ENCODE results near the gene CRELD1.
"Not testable (repeated sequence)": the region's sequence is repeated elsewhere in the genome, so short reads cannot be mapped to it uniquely, and the experiment has no call there.

CRELD1 gene

DNA sequence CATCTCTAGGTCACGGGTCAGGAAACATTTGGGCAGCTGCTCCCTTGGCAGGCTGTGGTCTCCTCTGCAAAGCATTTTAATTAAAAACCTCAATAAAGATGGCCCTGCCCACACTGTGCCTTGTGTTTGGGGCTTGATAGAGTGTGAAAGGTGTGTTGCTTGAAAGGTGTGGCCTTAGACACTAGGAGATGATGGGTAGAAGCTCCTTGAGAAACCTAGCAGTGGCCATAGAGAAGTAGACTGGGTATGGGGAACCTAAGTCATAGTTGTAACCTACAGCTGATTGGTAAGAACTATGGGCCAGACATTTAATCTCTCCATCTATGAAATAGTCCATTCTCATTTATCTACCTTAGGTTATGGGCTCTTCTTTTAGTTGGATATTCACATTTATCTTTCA is 39.9 kb upstream of the CRELD1 start:
- H3K79me2 ChIP-seq (ENCODE audit: insufficient read depth, low read depth) = peaks cover 21% of the 10 kb centered on the region
- no peak overlapping the region for H3K9ac ChIP-seq
- no peaks in the 10 kb centered on the region for H3K36me3 ChIP-seq (ENCODE audit: insufficient read depth)
- H4K20me1 ChIP-seq (ENCODE audit: insufficient read depth) = no peaks in the 10 kb centered on the region
- no peak overlapping the region for H3K4me2 ChIP-seq
- H3K4me1 ChIP-seq (ENCODE audit: low read depth, poor library complexity, severe bottlenecking) = peaks cover 51% of the 10 kb centered on the region
- H2AFZ ChIP-seq (ENCODE audit: low read depth) = no peak overlapping the region
- no peak overlapping the region for H3K27ac ChIP-seq
- TF ChIP-seq, protein P1, sequence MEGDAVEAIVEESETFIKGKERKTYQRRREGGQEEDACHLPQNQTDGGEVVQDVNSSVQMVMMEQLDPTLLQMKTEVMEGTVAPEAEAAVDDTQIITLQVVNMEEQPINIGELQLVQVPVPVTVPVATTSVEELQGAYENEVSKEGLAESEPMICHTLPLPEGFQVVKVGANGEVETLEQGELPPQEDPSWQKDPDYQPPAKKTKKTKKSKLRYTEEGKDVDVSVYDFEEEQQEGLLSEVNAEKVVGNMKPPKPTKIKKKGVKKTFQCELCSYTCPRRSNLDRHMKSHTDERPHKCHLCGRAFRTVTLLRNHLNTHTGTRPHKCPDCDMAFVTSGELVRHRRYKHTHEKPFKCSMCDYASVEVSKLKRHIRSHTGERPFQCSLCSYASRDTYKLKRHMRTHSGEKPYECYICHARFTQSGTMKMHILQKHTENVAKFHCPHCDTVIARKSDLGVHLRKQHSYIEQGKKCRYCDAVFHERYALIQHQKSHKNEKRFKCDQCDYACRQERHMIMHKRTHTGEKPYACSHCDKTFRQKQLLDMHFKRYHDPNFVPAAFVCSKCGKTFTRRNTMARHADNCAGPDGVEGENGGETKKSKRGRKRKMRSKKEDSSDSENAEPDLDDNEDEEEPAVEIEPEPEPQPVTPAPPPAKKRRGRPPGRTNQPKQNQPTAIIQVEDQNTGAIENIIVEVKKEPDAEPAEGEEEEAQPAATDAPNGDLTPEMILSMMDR (conservative IDR thresholded peaks at IDR 0.05; ENCODE audit: low read depth, low read length) = no peak
- no peak overlapping the region for H3K4me3 ChIP-seq (IDR thresholded peaks at IDR 0.05; ENCODE audit: insufficient read depth, low read depth, low read length)
- no peaks in the 10 kb centered on the region for H3K27me3 ChIP-seq (ENCODE audit: insufficient read depth, low read depth)

DNA sequence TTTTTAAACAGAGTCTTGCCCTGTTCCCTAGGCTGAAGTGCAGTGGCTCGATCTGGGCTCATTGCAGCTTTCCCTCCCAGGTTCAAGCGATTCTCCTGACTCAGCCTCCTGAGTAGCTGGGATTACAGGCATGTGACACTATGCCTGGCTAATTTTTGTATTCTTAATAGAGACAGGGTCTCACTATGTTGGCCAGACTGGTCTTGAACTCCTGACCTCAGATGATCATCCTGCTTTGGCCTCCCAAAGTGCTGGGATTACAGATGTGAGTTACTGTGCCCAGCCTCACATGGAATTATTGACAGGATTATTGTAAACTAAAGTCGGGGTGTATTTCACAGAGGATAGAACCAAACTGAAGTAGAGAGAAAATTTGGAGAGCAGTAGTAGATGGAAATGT is 37.9 kb upstream of the CRELD1 start:
- H2AFZ ChIP-seq (ENCODE audit: low read depth); H3K27me3 ChIP-seq (ENCODE audit: insufficient read depth, low read depth); H4K20me1 ChIP-seq (ENCODE audit: insufficient read depth); H3K36me3 ChIP-seq (ENCODE audit: insufficient read depth); H3K27ac ChIP-seq; H3K4me3 ChIP-seq (IDR thresholded peaks at IDR 0.05; ENCODE audit: insufficient read depth, low read depth, low read length); H3K9ac ChIP-seq; H3K4me2 ChIP-seq: not testable (repeated sequence)
- Histone ChIP-seq H3K79me2 (ENCODE audit: insufficient read depth, low read depth) (peaks cover 19% of the 10 kb centered on the region), H3K4me1 (ENCODE audit: low read depth, poor library complexity, severe bottlenecking) (peaks cover 48% of the 10 kb centered on the region)

- H3K27me3 ChIP-seq (ENCODE audit: insufficient read depth, low read depth); H2AFZ ChIP-seq (ENCODE audit: low read depth); H3K36me3 ChIP-seq (ENCODE audit: insufficient read depth); H4K20me1 ChIP-seq (ENCODE audit: insufficient read depth); H3K4me3 ChIP-seq (IDR thresholded peaks at IDR 0.05; ENCODE audit: insufficient read depth, low read depth, low read length); H3K9ac ChIP-seq; H3K79me2 ChIP-seq (ENCODE audit: insufficient read depth, low read depth); H3K27ac ChIP-seq: not testable (repeated sequence)
- H3K4me1 ChIP-seq (ENCODE audit: low read depth, poor library complexity, severe bottlenecking) = peaks cover 48% of the 10 kb centered on the region
- H3K4me2 ChIP-seq = peak overlapping the region; percentile 25; the same call in 1 of the 2 replicates
Observed at GRCh38 chr3:9896755-9897407, 36.8 kb upstream of the CRELD1 start.

DNA sequence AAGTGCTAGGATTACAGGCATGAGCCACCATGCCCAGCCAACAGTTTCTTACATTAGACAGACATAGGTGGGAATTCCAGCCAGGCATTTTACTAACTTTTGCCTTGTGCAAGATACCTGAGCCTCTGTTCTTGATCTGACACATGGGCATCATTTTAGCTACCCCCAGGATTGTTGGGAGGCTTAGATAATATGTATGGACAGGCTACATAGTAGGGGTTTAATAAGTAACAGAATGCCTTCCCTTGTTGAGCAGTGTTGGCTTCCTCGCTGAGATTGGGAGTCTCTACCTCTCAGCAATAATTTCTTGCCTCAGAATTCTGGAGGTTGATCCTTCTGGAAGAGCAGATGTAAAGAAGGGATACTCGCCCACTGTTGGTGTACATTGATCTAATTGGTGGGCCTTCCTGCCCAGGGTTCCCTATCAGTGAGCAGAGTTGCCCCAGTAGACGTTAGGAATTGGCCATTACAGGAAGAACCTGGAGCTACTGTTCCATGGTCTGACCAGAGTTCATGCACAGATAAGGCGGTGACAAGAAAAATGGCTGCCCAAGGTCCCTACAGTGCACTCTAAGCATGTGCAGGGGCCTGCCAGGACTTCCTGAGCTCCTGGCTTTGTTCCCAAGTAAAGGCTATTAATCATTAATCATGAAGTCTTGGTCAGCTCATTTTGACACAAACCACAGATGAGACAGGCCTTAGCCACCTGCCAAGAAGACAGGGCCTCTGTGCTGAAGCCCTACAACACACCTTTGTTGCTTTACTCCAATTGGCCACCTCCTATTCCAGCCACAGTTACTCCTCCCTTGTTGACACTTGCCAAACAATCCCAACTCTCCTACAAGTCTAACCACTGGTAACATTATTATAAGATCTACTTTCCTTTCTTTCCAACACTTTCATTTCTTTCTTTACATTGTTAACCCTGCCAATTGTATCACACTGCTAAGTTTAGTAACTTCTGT is 35.9 kb upstream of the CRELD1 start:
- no peak overlapping the region for H3K9ac ChIP-seq
- peak overlapping the region; percentile 25; the same call in 1 of the 2 replicates for H3K4me2 ChIP-seq
- no peaks in the 10 kb centered on the region for H4K20me1 ChIP-seq (ENCODE audit: insufficient read depth)
- H3K4me1 ChIP-seq (ENCODE audit: low read depth, poor library complexity, severe bottlenecking) = peaks cover 48% of the 10 kb centered on the region
- 0 out of 2 replicates have a peak, but pooled peaks cover 4% of the 10 kb centered on the region for H3K79me2 ChIP-seq (ENCODE audit: insufficient read depth, low read depth)
- no peaks in the 10 kb centered on the region for H3K27me3 ChIP-seq (ENCODE audit: insufficient read depth, low read depth)
- no peaks in the 10 kb centered on the region for H3K36me3 ChIP-seq (ENCODE audit: insufficient read depth)
- peak overlapping the region; percentile 22; the same call in 1 of the 2 replicates for H3K27ac ChIP-seq
- TF ChIP-seq, protein P1 (conservative IDR thresholded peaks at IDR 0.05; ENCODE audit: low read depth, low read length) = no peak
- H3K4me3 ChIP-seq (IDR thresholded peaks at IDR 0.05; ENCODE audit: insufficient read depth, low read depth, low read length) = no peak overlapping the region
- no peak overlapping the region for H2AFZ ChIP-seq (ENCODE audit: low read depth)

DNA sequence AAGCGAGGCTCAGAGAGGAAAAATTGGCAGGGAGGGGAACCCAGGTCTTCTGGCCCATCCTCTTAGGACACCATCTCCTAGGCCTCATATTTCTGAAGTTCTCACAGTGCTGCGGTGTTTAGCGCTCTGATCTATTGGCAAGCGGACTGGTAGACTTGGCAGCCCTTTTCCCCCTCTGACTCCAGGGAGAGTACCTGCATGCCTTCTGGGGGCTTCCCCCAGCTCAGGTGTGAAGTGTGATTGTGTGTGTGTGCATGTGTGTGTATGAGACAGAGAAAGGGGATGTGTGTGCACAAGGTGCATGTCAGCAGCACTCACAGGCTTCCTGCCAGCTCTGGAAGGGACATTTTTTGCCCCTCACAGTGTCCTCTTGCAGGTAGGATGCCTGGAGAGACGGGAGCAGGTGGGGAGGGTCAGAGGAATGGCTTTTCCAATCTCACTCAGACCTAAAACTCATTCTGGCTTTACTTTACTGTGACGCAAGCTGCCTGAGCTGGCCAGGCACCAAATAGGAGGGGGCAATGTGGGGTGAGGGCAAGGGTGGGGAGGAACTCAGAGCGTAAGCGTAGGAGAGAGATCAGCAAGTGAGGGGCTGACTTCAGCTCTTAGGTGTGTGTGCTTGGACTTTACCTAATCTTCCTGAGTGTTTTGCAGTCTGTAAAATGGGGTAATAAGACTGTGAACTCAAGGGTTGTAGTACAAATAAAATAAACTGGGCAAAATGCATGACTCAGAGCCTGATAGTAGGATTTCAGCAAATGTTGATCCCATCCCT is 35.0 kb upstream of the CRELD1 start:
- no peak overlapping the region for H3K4me3 ChIP-seq (IDR thresholded peaks at IDR 0.05; ENCODE audit: insufficient read depth, low read depth, low read length)

More for the DNA sequence above, 35.0 kb upstream of the CRELD1 start:
- Histone ChIP-seq H3K27me3 (ENCODE audit: insufficient read depth, low read depth) (no peaks in the 10 kb centered on the region), H3K36me3 (ENCODE audit: insufficient read depth) (no peaks in the 10 kb centered on the region), H4K20me1 (ENCODE audit: insufficient read depth) (no peaks in the 10 kb centered on the region), H3K4me2 (no peak overlapping the region), H3K4me1 (ENCODE audit: low read depth, poor library complexity, severe bottlenecking) (peaks cover 46% of the 10 kb centered on the region), H3K27ac (peak overlapping the region; percentile 22; the same call in 1 of the 2 replicates), H3K79me2 (ENCODE audit: insufficient read depth, low read depth) (no peaks in the 10 kb centered on the region), H2AFZ (ENCODE audit: low read depth) (no peak overlapping the region), H3K9ac (no peak overlapping the region)
- TF ChIP-seq, protein P1 (conservative IDR thresholded peaks at IDR 0.05; ENCODE audit: low read depth, low read length) = no peak
